Measurements from ENCODE around the gene TNF.

The TNF gene

DNA sequence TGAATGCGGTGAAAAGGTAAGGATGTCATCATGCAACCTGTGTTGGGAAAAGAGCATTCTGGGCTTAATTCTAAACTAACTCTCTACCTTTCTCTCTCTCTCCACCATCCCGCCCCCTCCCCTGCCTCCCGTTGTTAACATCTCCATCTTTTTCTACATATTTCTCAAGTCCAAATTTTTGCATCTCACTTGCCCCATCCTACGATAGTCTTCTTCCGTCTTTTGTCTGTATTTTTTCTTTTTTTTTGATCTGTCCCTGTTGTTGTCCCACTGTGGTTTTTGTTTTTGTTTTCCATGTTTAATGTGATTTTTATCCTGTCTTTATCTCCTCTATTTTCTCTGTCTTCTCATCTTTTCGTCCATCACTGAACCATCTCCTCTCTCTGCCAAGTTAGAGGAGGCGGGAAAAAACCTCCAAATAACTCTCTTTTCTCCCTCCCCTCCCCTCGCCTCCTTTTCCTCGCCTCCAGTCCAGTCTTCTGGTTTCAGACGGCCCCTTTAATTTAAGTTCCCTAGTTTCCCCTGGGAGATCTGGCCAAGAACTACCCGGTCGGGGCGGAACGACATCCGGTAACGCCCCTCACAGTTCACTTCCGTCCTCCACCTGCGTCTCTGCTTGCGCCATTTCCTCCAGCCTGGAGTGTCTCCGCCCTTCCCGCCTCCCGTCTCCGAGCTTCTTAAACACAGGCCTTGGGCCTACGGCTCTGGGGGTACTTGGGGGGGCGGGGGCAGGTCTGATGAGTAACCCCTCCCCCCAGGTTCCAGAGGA, 28.2 kb upstream of the TNF start, which contains the start of gene NFKBIL1:
Gene NFKBIL1 (plus strand): TSS at position 651 of the 769 bp plus-strand sequence. CDS start 87 bp downstream, at position 738.
- H3K27me3 ChIP-seq (ENCODE audit: low read length): no peaks in the 10 kb centered on the region
- H3K9ac ChIP-seq (ENCODE audit: low read length): peak within 1 kb of the TSS; percentile 61
- H3K27ac ChIP-seq (ENCODE audit: low read depth, low read length): peak within 1 kb of the TSS; percentile 71
- peak within 1 kb of the TSS; percentile 87 for H3K4me2 ChIP-seq (ENCODE audit: low read depth, low read length, poor library complexity, severe bottlenecking)
- H3F3A ChIP-seq (ENCODE audit: insufficient read depth): peaks cover 49% of the 10 kb centered on the region
- H3K9me2 ChIP-seq (replicated peaks; ENCODE audit: insufficient read depth, low read length): no peaks in the 10 kb centered on the region
- no peaks in the 10 kb centered on the region for H4K20me1 ChIP-seq (ENCODE audit: low read depth, low read length)
- TF ChIP-seq CTCF (IDR thresholded peaks at IDR 0.05; ENCODE audit: insufficient read depth, low read length, poor library complexity, severe bottlenecking) (no peak), EZH2phosphoT487 (conservative IDR thresholded peaks at IDR 0.05; ENCODE audit: low read length) (no peak)
- 0 out of 2 replicates have a peak, but pooled peaks cover 4% of the 10 kb centered on the region for H3K36me3 ChIP-seq (ENCODE audit: low read length)
- H3K9me3 ChIP-seq (ENCODE audit: insufficient read depth, low read length): no peaks in the 10 kb centered on the region
- peaks cover 11% of the 10 kb centered on the region for H3K79me2 ChIP-seq (ENCODE audit: insufficient read depth, low read length)
- peak within 1 kb of the TSS; percentile 60 for H3K4me3 ChIP-seq (ENCODE audit: insufficient read depth, low read length, poor library complexity, severe bottlenecking)
- peak within 1 kb of the TSS; percentile 43 for H2AFZ ChIP-seq (ENCODE audit: low read depth, low read length, severe bottlenecking)

- peak overlapping the region; percentile 87 for H3K4me2 ChIP-seq (ENCODE audit: low read depth, low read length, poor library complexity, severe bottlenecking)
- H4K20me1 ChIP-seq (ENCODE audit: low read depth, low read length): no peaks in the 10 kb centered on the region
- H3K9me2 ChIP-seq (replicated peaks; ENCODE audit: insufficient read depth, low read length): no peaks in the 10 kb centered on the region
- H3K4me3 ChIP-seq (ENCODE audit: insufficient read depth, low read length, poor library complexity, severe bottlenecking): peak overlapping the region; percentile 60
- TF ChIP-seq CTCF (IDR thresholded peaks at IDR 0.05; ENCODE audit: insufficient read depth, low read length, poor library complexity, severe bottlenecking) (no peak), EZH2phosphoT487 (conservative IDR thresholded peaks at IDR 0.05; ENCODE audit: low read length) (no peak)
- no peaks in the 10 kb centered on the region for H3K9me3 ChIP-seq (ENCODE audit: insufficient read depth, low read length)
- peak overlapping the region; percentile 0 for H2AFZ ChIP-seq (ENCODE audit: low read depth, low read length, severe bottlenecking)
- peak overlapping the region; percentile 71 for H3K27ac ChIP-seq (ENCODE audit: low read depth, low read length)
- peaks cover 46% of the 10 kb centered on the region for H3F3A ChIP-seq (ENCODE audit: insufficient read depth)
- 0 out of 2 replicates have a peak, but pooled peaks cover 4% of the 10 kb centered on the region for H3K36me3 ChIP-seq (ENCODE audit: low read length)
- H3K79me2 ChIP-seq (ENCODE audit: insufficient read depth, low read length): peaks cover 11% of the 10 kb centered on the region
- peak overlapping the region; percentile 61 for H3K9ac ChIP-seq (ENCODE audit: low read length)
- H3K27me3 ChIP-seq (ENCODE audit: low read length): no peaks in the 10 kb centered on the region
Measured at GRCh38 chr6:31547727-31548543, 27.4 kb upstream of the TNF start.

DNA sequence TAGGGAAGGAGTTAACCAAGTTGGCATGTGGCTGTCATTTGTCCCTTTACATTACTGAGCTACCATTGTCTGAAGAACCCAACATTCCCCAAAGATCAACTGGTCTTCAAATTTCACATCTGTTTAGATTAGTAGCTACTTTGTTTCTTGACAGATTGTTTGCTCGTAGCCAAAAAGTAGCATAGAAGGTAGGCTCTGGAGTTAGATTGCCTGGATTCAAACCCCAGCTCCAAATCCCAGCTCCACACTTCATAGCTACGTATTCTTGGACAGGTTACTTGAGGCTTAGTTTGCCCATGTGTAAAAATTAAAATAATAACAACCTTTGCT, 26.9 kb upstream of the TNF start:
- Histone ChIP-seq H3K4me2 (ENCODE audit: low read depth, low read length, poor library complexity, severe bottlenecking) (peak overlapping the region; percentile 87), H3K36me3 (ENCODE audit: low read length) (0 out of 2 replicates have a peak, but pooled peaks cover 4% of the 10 kb centered on the region), H3K9me3 (ENCODE audit: insufficient read depth, low read length) (no peaks in the 10 kb centered on the region), H2AFZ (ENCODE audit: low read depth, low read length, severe bottlenecking) (no peak overlapping the region), H3K79me2 (ENCODE audit: insufficient read depth, low read length) (peaks cover 14% of the 10 kb centered on the region), H3K27me3 (ENCODE audit: low read length) (no peaks in the 10 kb centered on the region), H3K4me3 (ENCODE audit: insufficient read depth, low read length, poor library complexity, severe bottlenecking) (peak overlapping the region; percentile 60), H3F3A (ENCODE audit: insufficient read depth) (peaks cover 45% of the 10 kb centered on the region), H3K9ac (ENCODE audit: low read length) (peak overlapping the region; percentile 61), H3K27ac (ENCODE audit: low read depth, low read length) (peak overlapping the region; percentile 71), H4K20me1 (ENCODE audit: low read depth, low read length) (no peaks in the 10 kb centered on the region), H3K9me2 (replicated peaks; ENCODE audit: insufficient read depth, low read length) (no peaks in the 10 kb centered on the region)
- TF ChIP-seq EZH2phosphoT487 (conservative IDR thresholded peaks at IDR 0.05; ENCODE audit: low read length): no peak
- TF ChIP-seq CTCF (IDR thresholded peaks at IDR 0.05; ENCODE audit: insufficient read depth, low read length, poor library complexity, severe bottlenecking): no peak
